ENCODE results near the gene METTL4.

DNA sequence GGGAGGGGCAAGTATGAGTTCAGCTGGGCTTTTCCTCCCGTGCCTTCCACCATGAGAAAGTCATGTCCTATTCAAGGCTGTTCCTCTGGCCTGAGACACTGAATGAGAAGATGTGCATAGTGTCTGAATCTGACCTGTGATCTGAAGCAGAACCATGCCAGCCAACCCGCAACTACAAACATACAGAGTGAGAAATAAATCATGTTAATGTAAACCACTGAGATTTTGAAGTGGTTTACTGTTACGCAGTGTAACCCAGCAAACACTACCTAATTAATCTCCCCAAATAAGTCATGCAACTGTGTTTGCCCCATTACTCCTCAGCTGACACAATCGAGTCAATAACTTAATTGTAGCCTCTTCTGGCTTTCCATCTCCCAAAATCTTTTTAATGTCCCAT lies 49.2 kb downstream of the METTL4 start:
- TF ChIP-seq GATA2 (IDR thresholded peaks at IDR 0.05; ENCODE audit: insufficient read depth, insufficient read length, low read depth, low read length) (no peak), CTCF (IDR thresholded peaks at IDR 0.05; ENCODE audit: extremely low read depth in 1 of 2, insufficient read depth in 1 of 2, low read depth in 1 of 2, low read length in 2 of 2) (no peak), POLR2A (IDR thresholded peaks at IDR 0.05; ENCODE audit: low read depth, low read length) (no peak), JUN (IDR thresholded peaks at IDR 0.05; ENCODE audit: borderline replicate concordance, insufficient read depth, insufficient read length, low read depth) (no peak), EZH2 (IDR thresholded peaks at IDR 0.05; ENCODE audit: borderline replicate concordance, low read depth, low read length, severe bottlenecking) (no peak), POLR2AphosphoS5 (IDR thresholded peaks at IDR 0.05; ENCODE audit: insufficient read depth, low read depth, low read length) (no peak), FOS (IDR thresholded peaks at IDR 0.05; ENCODE audit: borderline replicate concordance, insufficient read depth, low read length) (no peak), MAX (IDR thresholded peaks at IDR 0.05; ENCODE audit: insufficient read depth, insufficient read length) (no peak)

Data from endothelial cell of umbilical vein (primary cell).